ENCODE data around the gene SKI.

GRCh38 chr1:2313651-2314261 lies 85.6 kb downstream of the SKI start:
- TF ChIP-seq EZH2phosphoT487 (IDR thresholded peaks at IDR 0.05; ENCODE audit: borderline replicate concordance, low read depth, low read length) (no peak), CTCF (conservative IDR thresholded peaks at IDR 0.05; ENCODE audit: low read length) (no peak)

Measured in OCI-LY7 (cell line).